HG03039 (cell line): ENCODE measurements around the gene AXIN2.
"Not testable (repeated sequence)": the region's sequence is repeated elsewhere in the genome, so short reads cannot be mapped to it uniquely, and the experiment has no call there.

Experiments used
- ATAC-seq: cut with Tn5 transposase; IDR thresholded peaks from one replicate; pipeline ENCODE4 v1.9.1; 2021; ENCODE audit warnings: mild to moderate bottlenecking, moderate library complexity; ENCODE audit not compliant: unreplicated experiment

AXIN2 gene

DNA sequence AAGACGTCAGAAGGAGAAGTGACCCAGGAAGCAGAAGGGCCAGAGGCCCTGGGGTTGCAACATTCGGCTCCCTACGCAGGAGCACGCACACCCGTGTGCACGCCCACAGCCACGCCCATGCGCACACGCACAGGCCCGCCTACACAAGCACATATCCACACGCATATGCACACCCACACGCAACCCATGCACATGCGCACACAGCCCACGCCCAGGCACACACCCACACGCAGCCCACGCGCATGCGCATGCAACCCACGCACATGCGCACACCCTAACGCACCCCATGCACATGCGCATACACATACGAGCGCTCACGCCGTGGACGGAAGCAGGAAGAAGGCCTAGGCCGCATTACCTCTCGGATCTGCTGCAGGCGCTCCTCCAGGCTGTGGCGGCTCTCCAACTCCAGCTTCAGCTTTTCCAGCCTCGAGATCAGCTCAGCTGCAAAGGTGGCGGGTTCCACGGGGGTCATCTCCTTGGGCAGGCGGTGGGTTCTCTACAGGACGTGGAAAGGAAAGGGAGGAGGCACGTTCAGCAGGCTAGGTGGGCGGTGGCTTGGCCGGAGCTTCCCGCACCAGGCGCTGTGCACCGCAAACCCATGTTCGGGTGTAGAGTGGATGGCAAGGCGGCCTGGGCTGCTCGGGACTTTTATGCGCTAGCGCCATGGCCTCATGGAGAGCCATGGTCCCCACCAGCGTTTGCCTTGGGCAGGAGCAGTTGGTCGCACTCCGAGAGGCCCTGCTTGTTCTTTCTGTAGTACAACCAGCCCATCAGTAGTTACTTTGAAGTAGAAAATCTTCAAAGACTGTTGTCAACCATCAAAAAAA lies 23.4 kb downstream of the AXIN2 start:
- ATAC-seq, result no peak

DNA sequence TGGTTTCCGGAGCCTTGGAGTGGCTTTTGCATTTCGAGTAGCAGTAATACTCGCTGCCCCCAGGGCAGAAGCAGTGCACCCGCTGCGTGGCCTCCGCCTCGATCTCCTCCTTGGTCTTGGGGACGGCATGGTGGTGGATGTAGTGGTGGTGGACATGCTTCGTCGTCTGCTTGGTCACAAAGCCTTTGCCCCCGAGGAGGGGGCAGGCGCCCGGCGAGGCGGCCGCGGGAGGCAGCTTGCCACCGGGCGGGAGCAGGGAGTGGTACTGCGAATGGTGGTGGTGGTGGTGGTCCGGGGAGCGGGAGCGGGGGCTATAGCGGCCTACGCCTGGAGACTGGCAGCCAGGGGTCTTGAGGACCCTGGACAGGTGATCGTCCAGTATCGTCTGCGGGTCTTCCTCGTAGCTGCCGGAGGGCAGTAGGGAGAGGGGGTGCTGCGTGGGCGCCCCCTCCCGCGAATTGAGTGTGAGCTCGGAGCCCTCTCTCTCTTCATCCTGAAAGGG lies 24.1 kb downstream of the AXIN2 start:
- no peak for ATAC-seq

DNA sequence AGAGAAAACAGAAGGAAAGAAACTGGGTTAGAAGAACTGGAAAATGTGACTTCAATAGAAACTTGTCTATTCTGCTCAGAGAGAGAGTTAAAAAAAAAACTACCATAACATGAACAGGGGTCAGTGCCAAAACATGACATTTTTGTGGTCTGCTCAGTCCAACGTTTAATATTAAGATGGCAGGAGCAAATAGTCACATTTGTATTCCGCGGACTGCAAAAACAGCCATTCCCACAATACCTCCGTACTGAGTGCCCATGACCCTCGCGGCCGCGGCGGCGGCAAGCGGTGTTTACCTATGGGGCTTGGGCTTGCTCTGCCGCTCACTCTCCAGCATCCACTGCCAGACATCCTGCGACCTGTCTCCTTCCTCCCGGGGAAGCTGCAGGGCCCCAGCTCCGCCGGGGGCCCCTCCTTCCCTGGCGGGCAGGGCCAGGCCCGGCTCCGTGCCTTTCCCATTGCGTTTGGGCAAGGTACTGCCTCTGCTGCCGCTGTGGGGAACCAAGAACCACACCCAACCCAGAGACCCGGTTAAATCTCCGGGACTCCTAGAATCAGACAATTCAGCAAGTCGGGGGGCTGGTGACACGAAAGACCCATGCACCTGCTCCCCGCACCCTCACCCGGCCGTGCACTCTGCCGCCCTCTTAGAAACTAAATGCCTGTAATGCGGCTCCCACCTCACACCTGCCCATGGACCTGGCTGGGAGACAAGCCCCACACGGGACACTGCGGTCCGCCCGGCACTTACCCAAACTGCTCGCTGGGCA lies 24.7 kb downstream of the AXIN2 start:
- ATAC-seq, result no peak

DNA sequence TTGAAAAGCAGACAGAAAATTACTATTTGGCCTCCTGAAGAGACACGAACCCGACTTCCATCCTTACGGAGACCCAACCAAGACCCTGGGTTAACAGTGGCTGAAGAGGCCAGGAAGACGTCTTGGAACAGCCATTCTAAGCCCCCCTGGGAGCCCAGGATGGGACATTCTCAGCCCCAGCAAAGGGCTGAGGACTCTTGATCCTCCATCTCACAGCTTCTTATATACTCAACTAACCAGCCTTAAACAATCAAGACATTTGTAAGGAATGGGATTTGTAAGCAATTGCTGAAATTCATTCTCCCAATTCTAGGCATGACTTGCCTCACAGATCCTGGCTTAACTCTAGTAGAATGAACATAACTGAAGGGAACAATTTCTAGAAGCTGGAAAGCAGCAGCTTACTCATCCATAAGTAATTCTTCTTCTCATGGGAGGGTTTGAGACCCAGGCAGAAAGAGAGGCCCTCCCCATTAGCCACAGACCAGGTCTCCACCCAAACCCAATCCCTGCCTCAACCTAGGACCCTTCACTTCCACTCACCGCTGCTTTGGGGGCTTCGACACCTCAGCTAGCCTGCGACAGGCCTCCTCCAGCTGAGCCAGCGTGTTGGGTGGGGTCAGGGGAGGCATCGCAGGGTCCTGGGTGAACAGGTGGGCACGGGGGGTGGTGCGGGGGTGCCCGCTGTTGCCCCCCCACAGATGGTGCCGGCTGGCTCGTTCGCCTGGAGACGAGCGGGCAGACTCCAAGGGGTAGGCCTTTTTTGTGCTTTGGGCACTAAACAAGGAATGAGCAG lies 25.5 kb downstream of the AXIN2 start:
- no peak for ATAC-seq

DNA sequence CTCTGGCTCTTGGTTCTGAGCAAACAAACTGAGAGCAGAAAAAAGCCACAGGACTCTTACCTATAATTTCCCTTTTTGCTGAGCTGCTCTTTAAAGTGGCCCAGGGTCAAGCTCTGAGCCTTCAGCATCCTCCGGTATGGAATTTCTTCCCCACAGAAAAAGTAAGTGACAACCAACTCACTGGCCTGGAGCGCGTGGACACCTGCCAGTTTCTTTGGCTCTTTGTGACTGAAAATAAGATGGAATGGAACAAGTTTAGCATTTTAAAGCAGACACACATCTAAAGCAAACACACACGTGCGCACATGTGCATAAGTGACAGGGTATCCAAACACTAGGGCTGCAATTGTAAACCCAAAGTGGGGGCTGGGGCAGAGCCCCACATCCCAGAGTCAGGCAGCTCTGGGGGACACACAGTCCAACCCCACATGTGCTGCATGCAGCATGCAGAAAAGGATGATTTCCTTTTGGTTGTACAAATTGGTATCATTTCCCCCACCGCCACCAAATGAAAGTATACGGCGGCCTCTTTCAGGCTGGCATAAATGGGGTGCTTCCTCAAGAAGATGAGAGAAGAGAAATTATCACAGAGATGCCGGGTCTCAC lies 27.5 kb downstream of the AXIN2 start:
- no peak for ATAC-seq

DNA sequence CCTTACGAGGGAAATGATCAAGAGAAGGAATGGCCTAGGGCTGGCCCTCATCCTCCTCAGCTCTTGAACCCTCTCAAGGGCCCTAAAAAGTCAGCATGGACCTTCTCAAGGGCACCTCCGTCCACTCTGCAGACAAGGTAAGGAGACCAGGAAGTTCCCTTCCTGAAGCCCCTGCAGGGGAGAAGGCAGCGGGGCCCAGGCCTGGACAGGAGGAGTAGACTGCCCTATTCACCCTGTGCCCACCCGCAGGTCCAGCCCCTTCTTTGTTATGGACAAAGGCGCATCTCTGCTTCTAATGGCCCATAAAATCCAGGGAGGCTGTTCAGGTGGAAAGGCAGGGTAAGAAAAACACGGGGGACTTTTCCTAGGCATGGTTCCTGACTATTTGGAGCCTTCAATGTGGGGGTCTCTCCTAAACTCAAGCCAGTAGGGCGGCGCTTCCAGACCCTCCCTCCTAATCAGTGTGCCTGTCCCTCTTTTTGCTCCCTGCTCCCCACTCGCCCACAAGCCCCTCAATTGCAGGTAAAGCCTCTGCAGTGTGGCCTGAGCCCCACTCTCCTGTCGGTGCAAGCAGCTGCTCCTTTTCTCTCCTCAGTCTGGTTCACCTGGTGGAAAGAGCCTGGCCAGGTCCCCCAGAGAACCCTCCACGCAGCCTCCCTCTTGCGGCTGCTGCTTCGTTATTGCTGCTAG lies 28.2 kb downstream of the AXIN2 start:
- no peak for ATAC-seq

DNA sequence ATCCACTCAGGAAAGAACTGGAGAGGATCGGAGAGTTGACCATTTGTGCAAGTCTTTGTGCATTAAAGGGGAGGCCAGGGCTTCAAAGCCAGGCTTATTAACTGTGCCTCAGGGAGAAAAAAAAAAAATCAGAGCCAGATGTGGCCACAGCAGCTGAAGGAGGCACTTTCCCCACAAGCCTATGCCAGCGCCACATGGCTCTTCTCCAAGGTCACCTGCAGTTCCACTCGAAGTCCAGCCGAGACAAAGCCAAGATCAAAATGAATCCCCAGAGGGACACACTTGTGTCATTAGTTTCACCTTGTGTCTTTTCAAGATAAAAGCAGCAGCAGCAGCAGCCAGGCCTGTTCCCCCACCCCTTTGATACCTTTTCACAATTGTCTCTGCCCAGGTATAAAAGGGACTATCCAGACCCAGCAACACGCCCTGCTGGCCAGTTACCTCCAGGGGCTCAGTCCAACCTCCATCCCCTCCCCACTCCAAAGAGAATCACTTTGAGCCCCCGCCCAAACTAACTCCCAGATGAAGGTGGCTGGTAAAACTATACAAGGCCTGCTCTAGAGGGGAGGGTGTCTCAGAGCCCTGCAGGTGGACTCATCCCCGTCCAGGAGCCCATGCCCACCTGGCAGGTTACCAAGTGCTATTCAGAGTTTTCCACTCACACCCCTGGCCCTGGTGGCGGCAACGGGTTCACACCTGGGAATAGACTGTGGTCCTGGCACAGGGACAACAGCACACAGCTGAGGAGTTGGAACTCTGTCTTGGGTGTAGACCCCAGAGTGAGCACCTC lies 29.2 kb downstream of the AXIN2 start:
- ATAC-seq, result no peak

DNA sequence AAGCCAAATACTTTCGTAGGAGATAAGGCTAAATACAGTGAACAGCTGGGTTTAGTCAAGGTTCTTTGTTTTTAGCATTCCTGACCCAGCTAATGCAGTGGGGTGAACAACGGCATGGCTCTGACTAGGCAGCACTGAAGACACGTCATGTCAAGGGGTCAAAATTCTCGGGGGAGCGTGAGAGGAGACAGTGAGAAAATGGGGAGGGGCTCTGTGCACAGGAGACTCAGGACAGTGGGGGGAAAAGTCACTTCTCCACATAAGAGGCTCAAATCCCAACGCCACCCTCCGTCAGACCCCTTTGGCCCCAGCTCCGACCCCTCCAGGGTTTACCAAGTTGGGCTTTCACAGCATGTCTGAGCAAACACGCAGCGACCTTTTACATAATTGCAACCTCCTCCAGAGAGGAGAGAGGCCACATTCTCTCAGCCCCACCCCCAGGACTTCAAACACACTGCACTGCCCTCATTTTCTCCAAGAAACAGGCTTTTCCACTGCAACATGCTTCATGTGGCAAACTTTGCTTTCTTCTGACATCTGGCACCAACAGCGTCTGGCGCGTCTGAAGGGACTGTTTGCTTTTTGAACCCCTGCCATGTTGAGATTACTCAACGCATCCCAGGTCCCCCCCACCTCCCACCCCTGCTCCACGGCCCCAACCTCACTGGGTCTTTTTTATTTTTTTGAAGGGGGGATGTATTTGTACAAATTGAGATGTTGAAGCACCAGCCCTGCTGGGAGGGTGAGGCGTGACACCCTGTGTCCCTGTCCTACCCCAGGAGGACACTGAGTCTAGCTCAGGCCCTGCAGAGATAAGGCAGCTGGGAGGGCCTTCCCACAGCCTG lies 30.0 kb downstream of the AXIN2 start:
- no peak for ATAC-seq

DNA sequence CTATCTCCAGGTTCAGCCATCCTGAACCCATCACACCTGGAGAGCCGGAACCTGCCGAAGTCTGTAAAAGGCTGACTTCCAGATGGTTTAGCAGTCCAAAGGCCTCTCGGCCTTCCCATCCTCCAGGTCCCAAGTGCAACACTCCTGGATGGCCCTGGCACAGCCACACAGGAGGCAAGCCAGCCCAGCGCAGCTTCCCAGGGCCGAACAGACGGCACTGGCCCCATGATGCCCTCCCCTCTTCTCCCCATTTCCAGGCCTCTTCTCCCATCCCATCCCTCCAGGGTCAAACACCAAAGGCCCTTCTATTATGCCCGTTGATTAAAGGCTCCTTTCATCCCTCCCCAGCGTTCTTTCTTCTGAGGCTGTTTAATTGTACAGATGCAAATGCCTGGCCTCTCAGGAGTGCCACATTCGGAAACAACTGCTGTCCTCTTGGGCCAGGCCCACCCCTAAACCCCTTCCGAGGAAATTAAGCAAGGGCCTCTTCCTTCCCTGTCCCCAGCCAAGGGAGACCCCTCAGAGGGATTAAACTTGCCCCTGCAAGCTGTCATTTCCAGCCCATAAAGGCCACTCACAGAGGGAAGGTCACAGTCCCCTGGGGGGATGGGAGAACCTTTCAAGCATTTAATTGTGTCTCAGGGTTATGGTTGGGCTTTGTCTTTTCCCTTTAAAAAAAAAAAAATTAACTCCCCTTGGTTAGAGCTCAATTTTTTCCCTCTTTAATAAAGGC lies 30.8 kb downstream of the AXIN2 start:
- no peak for ATAC-seq

DNA sequence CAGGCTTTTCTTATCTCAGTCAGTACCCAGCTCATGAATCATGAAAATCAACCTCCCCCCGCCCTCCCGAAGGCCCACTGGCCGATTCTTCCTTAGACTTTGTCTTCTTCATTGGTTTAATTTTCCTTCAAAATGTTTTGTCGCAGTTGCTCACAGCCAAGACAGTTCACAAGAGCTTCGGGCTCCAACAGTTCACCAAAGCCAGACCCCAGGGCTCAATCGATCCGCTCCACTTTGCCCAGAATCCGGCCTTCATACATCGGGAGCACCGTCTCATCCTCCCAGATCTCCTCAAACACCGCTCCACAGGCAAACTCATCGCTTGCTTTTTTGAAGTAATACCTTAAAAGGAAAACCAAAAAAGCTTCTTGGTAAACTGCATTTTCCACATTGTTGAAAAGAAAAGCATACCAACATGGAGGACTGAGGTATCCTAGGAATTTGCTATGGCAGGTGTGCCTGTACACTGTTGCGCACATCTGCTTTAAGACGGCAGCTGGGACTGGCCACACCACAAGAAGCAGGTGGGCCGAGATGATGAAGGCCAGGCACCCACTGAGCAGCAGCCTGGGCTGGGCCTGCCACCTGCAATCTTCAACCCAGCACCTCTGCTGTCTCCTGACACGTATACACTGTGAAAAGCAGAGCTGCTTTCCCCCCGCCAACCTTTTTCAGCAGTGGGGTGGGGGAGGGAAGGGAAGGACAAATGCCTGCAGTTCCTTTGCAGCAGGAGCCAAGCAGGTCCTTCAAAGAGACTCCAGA lies 31.5 kb downstream of the AXIN2 start:
- no peak for ATAC-seq

DNA sequence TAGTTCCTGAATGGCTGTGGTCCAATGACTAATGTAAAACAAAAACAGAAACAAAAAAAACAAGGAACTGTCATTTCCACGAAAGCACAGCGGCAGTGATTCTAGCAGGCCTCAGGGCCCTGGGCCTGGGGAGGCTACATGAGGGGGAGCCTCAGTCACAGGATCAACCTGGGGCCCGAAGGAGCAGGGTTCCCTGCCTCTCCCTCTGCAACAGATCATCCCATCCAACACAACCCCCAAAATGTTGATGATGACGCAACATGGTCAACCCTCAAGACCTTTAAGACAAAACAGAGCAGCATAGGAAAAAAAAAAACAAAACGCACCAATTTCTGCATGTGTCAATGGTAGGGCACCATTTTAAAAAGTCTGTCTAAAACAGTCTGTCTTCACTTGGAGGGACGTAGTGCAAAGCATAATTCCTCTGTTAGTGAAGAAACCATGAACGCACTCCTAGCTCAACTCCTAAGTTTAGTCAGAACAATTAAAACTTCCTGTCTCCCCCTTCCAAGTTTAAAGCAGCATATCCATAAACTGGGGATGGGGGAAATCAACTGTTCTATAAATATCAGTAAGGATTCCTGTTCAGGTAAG lies 32.3 kb downstream of the AXIN2 start:
- ATAC-seq, result no peak

DNA sequence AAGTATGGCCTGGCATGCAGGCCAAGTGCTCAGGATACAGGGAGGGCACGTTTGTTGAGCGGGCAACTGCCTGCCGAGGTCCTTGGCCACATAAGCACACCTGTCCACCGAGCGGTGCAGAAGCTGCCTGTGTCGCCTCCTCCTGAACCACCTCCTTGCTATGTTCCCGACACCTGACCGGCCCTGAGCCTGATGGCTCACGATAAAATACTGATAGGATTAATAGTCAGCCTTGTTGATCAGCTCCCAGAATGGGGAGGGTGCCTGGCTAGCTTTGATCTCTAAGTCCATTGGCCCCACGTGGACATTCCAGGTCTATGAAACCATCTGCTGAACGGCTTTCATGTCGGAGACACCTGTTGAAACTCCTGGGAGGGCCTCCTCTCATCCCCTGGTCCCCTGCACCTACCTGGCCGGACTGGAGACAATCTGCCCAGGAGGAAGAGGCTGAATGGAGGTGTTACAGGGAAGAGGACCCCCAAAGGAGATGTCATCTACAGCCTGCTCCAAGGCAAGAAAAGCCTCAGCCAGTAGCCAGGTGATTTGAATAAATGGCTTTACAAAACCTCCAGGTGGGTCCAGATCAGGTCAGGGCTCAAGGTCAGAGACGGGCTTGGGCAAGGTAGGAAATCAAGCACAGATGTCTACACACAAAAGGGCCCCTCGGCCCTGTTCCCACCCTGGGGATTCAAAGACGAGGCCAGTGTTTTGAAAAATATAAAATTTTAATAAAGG lies 33.4 kb downstream of the AXIN2 start:
- no peak for ATAC-seq

DNA sequence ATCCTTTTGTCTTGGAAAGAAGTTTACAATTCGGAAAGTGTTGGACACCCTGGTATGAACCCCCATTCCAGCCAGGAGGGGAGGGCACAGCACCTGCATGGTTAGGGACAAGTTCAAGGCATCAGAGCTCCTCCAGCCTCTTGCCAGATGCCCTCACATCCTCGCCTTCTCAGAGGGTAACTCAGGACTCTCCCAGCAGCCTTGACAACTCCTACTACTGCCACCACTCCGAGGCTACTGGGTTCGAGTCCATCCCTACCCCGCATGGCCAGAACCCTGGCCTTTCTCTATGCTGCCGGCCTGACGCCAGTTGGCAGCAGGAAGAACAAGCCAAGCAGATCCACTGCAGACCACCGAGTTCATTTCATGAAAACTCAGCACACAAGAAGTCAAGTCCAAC lies 34.1 kb downstream of the AXIN2 start:
- no peak for ATAC-seq

DNA sequence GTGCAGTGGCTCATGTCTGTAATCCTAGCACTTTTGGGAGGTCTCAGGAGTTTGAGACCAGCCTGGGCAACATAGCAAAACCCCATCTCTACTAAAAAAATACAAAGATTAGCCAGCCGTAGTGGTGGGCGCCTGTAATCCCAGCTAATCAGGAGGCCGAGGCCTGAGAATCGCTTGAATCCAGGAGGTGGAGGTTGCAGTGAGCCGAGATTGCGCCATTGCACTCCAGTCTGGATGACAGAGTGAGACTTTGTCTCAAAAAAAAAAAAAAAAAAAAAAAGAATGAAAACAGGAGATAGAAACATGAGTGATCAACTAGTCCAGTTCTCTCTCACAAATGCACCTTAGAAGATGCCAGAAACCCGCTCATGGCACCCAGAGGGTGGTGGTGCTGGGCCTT lies 34.6 kb downstream of the AXIN2 start:
- ATAC-seq, result not testable (repeated sequence)

DNA sequence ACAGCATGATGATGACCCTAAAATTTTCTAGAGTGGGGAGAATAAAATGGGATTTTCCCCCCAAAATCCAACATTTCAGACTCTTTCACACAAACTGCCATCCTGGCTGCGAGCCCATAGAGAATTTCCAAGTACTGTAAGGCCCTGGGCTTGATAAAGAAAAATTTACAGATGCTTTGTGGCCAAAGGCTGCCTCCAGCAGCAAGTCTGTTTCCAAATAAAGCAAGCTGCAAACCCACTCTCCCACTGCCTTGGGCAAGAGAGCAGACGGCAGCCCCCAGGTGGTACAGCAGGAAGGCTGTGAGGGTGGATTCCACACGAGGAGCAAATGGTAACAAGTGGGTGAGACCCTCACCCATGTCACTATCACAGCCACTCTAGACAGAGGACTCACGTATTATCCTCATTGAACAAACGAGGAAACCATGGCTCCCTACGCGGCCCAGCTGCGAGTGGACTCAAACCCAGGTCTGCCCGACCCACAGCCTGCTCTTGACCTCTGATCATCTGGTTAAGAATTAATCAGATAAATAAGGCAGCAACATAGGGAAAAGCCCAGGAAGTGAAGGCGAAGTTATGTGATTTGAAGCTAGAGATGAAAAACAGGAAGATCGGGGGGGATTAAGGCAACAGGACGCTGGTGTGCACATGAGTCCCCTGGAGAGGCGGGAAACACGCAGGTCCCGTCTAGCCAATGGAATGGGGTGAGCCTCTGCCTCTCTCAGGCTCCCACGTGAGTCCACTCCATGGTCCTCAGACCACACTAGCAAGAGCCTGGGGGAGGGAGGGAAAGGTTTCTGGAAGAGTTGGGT lies 37.4 kb downstream of the AXIN2 start:
- ATAC-seq, result no peak
